HG02759 (cell line): ENCODE results near the gene FREM3.
"Not testable (repeated sequence)": the region's sequence is repeated elsewhere in the genome, so short reads cannot be mapped to it uniquely, and the experiment has no call there.

Experiments
- ATAC-seq: cut with Tn5 transposase; IDR thresholded peaks from one replicate; pipeline ENCODE4 v1.9.1; 2021; ENCODE audit warnings: mild to moderate bottlenecking, moderate library complexity; ENCODE audit not compliant: unreplicated experiment

Gene FREM3

DNA sequence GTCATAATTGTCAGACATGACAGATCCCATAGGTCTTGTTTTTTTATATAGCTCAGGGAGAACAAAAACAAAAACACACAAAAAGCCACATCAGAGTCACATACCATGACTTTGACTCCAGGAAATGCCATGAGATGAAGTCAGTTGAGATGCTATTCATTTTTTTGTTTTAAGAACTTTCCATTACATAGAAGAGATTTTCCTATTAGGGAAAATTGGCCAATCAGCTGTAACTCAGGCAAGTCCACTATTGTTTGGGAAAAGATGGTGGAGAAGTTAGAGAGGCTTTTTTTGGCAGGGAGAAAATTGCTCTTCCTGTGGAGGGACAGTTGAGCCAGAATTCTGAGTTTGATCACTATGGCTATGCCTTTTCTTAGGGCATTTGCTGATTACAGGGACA, 114.4 kb downstream of the FREM3 start:
- no peak for ATAC-seq

DNA sequence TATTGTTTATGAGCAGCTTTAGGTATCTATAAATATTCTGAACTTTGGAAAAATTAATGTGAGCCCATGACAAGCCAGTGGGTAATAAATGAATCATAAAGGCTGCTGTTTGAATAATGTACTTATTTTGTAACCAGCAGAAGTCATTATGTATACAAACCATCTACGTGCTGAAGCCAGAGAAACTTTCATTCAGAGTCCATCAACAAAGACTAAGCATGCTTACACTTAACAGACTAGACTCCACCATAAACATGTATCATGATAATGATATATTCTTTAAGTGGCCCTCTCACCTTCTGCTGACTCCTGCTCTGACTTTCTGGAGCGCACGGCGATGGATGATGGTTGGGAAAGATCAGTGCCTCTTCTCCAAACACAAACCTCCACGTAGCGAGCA, 114.9 kb downstream of the FREM3 start:
- no peak for ATAC-seq

DNA sequence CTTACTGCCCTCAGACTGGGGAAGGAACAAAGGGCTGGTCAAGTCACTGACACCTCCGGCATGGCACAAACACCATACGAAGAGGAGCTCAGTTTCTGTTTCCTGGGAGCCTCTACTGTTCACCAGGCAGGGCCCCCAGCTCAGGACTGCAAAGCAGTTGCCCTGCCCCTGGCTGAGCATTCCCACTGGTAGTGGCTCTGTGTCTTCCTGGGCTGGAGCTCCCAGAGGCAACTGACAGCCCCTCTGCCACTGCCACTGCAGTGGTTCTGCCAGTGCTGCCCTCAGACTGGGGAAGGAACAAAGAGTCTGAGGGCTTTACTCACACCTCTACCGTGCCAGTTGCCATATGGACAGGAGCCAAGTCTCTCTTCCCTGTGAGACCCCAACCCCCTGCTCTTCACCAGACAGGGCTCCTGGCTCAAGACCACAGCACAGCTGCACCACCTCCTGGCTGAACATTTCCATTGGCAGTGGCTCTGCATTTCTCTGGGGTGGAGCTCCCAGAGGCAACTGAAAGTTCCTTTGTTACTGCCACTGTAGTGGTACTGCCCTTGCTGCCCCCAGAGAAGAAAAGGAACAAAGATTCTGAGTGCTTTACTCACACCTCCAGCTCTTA, 119.0 kb downstream of the FREM3 start:
- ATAC-seq = no peak

DNA sequence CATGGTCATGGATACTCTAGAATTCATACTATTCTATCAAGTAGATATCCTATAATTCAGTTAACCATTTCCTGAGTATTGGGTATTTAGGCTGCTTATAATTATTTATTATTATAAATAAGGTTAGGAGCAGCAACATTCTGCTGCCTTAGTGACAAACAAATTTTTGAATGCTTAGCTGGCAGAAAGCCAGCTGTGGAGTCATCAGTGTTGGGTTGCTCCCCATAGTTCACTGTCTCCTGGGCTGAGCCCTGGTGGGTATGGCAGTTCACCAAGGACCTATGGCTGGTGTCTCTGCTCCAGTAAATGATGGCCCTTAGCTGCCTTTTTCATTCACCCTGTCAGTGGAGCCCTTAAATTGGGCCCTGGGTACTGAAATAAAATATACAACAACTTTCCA, 125.1 kb downstream of the FREM3 start:
- no peak for ATAC-seq

DNA sequence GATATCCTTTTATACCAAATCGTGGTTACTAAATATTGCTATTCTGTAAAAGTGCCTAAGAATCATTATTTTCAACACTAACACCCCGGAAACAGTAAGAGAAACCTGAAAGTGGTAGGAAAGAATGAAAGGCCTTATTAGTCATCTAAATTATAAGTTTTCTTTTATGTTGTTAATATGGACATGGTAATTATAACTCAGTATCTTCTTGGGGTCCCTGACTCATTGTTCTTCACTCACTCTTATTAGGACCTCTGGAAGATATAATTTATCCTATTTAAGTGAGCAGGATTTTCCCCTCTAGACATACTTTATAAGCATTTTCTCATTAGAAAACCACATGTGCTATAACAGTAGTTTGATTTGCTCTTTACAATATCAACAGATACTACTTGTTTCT, 136.0 kb downstream of the FREM3 start:
- no peak for ATAC-seq

DNA sequence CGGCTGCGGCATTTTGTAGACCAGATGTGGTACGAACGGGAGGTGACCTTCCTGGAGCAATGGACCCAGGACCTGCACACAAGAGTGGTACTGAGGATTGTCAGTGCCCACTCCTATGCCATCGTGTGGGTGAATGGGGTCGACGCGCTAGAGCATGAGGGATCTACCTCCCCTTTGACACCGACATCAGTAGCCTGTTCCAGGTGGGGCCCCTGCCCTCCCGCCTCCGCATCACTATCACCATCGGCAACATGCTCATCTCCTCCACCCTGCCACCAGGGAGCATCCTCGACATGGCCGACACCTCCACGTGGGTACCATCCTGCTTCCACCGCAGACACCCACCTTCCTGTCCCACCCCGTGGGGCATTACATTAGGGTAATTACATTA, 140.7 kb downstream of the FREM3 start:
- no peak for ATAC-seq

DNA sequence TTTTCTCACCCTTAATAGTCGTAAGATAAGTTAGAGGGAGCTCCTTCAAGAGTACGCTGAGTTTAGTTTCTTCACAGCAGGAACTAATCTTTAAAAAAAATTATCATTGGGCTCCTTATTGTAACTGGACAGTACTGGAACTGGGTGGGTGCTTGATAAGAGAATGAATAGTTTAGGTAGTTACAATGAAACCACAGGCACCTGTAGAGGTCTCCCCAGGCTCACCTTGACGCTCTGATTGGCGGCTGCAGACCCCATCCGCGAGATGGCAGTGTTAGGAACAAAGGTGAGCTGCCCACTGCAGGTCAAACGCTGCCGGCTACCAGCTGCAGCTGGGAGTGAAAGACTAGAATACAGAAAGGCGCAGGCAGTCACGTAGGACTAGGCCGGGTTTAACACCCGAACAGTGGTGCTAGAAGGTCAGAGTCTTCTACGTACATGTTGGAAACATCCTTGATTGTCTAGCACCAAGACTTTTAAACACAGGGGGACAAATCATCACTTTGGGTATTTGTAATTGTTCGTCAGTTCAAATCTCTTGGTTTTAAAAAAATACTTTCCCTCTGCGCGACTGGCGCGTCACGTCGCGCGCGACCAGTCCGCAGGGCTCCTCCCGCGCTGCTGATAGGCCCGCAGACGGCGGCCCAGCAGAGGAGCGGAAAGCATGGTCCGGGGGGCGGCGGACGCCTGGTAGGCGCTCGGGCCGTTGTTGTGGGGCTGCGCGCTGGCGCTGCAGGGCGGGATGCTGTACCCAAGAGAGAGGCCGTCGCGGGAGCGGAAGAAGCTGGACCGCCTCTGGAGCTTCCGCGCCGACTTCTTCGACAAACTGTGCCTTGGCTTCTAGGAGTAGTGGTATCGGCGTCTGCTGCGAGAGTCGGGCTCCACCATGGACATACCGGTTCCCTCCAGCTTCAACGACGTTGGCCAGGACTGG, 141.4 kb downstream of the FREM3 start:
- ATAC-seq = peak; percentile 85

DNA sequence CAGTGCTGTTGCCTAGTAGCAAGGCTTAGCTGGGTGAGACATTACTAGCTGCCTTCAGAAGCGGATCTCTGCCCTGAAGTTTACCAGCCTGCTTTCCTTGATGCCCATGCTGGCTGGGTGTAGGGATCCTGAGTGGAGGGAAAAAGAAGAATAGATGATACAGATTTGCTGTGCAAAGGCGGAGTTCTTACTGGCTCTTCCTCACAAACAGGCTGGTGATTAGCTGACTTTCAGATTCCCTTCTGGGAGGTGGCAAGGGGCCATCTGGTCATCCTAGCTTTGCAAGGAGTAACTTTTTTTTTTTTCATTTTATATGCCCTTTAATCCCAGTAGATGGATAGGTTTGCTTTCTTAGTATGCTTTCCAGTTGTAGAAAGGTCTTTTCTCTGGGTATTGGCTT, 142.2 kb downstream of the FREM3 start:
- ATAC-seq = no peak

DNA sequence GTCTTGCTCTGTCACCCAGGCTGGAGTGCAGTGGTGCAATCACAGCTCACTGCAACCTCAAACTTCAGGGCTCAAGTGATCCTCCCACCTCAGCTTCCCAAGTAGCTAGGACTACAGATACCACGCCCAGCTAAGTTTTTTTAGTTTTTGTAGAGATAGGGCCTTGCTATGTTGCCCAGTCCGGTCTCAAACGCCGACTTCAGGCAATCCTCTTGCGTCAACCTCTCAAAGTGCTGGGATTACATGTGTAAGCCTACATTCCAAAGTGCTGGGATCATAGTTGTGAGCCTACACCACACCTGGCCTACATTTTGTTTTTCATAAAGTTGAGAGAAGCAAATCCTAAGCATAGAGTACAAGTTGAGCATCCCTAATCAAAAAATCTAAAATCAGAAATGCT, 144.8 kb downstream of the FREM3 start:
- ATAC-seq = no peak

DNA sequence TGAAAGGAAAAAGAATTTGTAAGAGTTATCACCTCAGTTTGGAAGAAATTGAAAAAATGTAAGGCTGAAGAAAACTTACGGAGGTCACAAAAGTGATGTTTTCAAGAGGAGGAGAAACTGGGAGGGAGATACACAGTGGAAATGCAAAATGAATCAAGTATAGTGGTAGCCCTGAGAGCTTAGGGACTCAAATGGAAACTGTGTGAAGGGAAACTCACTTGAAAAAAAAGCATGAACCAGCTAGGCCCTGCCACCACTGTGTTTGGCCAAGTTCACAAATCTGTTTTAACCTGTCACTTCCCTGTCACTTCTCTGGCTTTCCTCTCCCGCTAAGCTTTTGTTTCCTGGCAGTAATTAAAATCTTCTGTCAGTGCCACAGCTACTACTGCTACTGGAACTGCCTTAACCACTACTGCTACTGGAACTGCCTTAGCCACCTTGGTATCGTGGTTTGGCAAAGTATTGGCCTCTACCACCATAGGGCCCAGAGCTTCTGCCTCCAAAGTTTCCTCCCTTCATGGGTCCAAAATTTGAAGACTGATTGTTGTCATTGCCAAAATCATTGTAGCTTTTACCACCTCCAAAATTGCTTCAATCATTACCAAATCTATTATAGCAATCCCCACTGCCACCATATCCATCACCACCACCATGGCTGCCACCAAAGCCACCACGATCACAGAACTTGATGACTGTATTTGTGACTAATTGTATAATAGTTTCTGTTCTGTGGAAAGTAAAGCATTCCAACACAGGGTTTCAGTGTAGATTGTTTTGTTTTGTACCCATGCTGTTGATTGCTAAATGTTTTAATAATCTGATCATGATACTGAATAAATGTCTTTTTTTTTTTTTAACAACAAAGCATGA, 145.5 kb downstream of the FREM3 start:
- peak; percentile 59 for ATAC-seq

DNA sequence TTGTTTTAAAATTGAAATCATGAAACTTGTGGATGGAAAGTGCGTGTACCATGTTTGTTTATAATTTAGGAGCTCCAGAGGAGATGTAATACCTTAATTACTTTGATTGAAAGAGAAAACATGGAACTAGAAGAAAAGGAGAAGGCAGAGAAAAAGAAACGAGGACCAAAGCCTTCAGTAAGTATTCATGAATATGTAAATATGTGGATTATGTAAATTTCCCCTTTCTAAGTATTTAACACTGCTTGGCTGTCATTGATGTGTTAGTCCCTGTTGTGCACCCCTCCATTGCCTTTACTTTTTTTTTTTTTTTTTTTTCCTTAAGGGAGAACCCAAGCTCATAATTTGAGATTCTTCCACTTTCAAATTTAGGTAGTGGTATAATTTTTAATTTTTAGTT, 150.5 kb downstream of the FREM3 start:
- ATAC-seq = no peak

DNA sequence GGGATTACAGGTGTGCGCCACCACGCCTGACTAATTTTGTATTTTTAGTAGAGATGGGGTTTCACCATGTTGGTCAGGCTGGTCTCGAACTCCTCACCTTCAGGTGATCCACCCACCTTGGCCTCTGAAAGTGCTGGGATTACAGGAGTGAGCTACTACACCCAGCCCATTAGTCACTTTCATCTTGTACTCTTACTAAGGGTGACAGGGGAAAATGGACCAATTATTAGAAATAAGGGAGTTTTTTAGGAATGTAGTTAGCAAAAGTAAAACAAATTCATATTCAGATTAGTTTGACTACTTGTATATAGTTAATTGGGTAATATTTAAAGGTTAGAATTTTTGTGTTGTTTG, 160.8 kb downstream of the FREM3 start:
- peak; percentile 10 for ATAC-seq

DNA sequence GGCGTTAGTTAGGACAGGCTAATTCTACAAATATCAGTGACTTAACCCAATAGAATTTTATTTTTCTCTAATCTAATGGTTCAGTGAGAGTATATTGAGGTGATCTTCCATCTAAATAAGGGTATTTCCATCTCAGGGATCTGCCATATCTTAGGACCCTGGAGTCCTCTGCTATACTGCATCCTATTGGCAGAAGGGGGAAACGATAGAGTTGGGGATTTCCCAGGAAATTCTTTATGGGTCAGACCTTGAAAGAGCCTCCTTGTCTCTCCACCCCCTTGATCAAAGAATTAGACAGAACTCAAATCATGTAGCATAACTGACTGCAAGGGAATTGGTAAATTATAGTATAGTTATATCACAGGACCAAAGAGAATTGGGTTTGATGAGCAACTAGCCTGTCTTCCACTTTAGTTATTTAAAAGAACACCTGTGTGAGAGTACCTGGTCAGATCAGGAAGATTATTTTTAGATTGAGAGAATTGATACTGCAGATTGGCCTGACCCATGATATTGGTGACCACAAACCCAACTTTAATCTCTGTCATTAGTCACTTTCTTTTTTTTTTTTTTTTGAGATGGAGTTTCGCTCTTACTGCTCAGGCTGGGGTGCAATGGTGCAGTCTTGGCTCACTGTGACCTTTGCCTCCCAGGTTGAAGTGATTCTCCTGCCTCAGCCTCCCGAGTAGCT, 161.4 kb downstream of the FREM3 start:
- peak; percentile 46 for ATAC-seq

DNA sequence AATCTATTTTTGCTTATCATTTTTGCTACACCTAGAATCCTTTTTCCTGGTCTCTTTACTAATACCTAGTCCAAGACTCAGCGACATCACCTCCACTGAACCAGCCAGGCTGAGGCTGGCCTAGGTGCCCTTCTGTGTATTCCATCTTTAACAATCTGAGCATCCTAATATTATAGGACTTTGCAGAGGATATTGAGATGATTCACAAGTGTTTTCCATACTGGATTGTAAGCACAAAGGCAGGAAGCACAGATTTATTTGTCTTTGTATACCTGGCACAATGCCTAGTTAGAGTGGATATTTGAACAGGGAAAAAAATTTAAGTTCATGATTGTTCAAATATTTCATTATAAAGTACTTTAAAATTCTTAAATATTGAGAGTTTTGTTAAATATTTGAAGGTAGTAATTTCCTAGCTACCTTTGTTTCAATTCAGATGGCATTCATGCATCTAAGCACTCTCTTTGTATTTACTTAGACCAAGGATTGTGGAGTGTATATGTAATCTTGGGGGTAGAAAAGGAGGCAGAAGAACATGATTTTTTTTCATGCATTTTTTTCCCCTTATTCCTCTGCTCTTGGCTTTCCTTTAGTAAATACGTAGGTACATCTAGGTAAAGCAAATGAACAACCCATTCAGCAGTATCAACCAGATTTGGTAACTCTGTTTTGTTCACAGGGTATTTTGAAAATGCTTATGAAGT, 168.5 kb downstream of the FREM3 start:
- peak; percentile 19 for ATAC-seq

DNA sequence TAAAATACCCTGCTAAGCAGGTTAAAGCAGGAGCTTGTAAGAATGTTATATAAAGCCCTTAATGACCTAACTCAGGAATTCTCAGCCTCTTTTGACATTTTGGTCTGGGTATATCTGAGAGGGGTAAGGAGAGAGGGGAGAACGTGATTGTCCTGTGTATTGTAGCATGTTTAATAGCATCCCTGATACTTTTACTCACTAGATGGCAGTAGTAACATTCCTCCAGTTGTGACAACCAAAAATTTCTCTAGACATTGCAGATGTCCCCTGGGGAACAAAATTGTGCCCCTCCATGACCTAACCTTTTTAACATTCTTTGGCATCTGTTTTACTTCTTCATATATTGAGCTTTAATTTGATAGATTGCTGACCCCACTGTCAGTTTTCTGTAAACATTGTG, 169.1 kb downstream of the FREM3 start:
- peak; percentile 58 for ATAC-seq

DNA sequence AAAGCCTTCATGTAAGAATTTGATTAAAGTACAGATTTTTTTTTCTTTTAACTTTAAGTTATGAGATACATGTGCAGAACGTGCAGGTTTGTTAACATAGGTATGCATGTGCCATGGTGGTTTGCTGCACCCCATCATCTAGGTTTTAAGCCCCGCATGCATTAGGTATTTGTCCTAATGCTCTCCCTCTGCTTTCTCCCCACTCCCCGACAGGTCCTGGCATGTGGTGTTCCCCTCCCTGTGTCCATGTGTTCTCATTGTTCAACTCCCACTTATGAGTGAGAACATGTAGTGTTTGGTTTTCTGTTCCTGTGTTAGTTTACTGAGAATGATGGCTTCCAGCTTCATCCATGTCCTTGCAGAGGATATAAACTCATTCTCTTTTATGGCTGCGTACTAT, 172.4 kb downstream of the FREM3 start:
- ATAC-seq = not testable (repeated sequence)
